Stomach (tissue), 9 donors: ENCODE results near the gene ZNF778. TPM values are rescaled to one million over a fixed set of nuclear protein-coding genes. Genes with fewer than 3 reads are reported as not detected.
"Not testable (repeated sequence)": the region's sequence is repeated elsewhere in the genome, so short reads cannot be mapped to it uniquely, and the experiment has no call there.

Experiments used
- DNase-seq, 2 donors: peaks; one replicate each; pipeline versions ENCODE4 v3.0.0 to v3.0.0-alpha.2; 2013 to 2019
- H3K27ac ChIP-seq, 5 donors: fragments of 200-600 bp in 4 of 5; sonication (generic) in 4 of 5; one replicate each; pipeline ENCODE4 v1.5.1; 2013 to 2019; ENCODE audit warnings: mild to moderate bottlenecking in 1 of 5, moderate library complexity in 1 of 5
- H3K27me3 ChIP-seq, 3 donors: fragments of 200-600 bp; sonication (generic); one replicate each; pipeline ENCODE4 v1.5.1; 2017 to 2019; ENCODE audit warnings: mixed run types in 1 of 3
- H3K36me3 ChIP-seq, 4 donors: fragments of 200-600 bp; sonication (generic); 1 replicate in 3 of 4; 2 replicates in 1 of 4; pipeline ENCODE4 v1.5.1; 2016 to 2019
- H3K4me1 ChIP-seq, 4 donors: fragments of 200-600 bp; sonication (generic); one replicate each; pipeline ENCODE4 v1.5.1; 2016 to 2019
- H3K4me3 ChIP-seq, 4 donors: fragments of 200-600 bp; sonication (generic) in 3 of 4; one replicate each; pipeline ENCODE4 v1.5.1; 2016 to 2019; ENCODE audit warnings: mild to moderate bottlenecking in 1 of 4
- H3K9me3 ChIP-seq, 4 donors: fragments of 200-600 bp; sonication (generic); one replicate each; pipeline ENCODE4 v1.5.1; 2016 to 2019
- EP300 ChIP-seq: sonication (generic); formaldehyde crosslinking; IDR thresholded peaks from one replicate; pipeline ENCODE4 v1.6.1; 2017; ENCODE audit warnings: antibody characterized with exemption
- POLR2A ChIP-seq, 4 donors: fragments of 450-650 bp; IDR thresholded peaks; one replicate each; pipeline ENCODE4 v1.6.1; 2016; ENCODE audit warnings: antibody characterized with exemption in 4 of 4, control low read depth in 2 of 4, mild to moderate bottlenecking in 1 of 4, moderate library complexity in 1 of 4
- POLR2AphosphoS5 ChIP-seq, 3 donors: sonication (generic); formaldehyde crosslinking; IDR thresholded peaks; one replicate each; pipeline ENCODE4 v1.6.1; 2016; ENCODE audit warnings: antibody characterized with exemption in 3 of 3
- WGBS, 5 donors: extraction: QIAGEN DNeasy Blood & Tissue Kit in 3 of 5; methylation state at CpG; one replicate each; pipeline versions ENCODE4 v1.1.5 to v1.1.7; 2013 to 2018; 5-methylcytosine and 5-hydroxymethylcytosine counted together
- intact Hi-C: fragments of 100-400 bp; cut with DNase I; formaldehyde crosslinking; loops from one replicate; pipeline ENCODE4 v1.15.1; 2023; ENCODE audit warnings: low total_unique reads
- polyA plus RNA-seq, 3 donors: library from polyadenylated mRNA; stranded (reverse); fragments of 200-250 nt; gene quantifications; one replicate each; pipeline ENCODE4 v1.2.3, GENCODE V29; 2013
- total RNA-seq, 5 donors: library from RNA; depleted of rRNA; stranded (reverse); fragments of >200 nt; gene quantifications; one replicate each; pipeline versions ENCODE4 v1.1.0 to v1.2.3, GENCODE V29; 2014 to 2016
- TF ChIP-seq, protein P1 (sequence below), 7 experiments: fragments of 450-650 bp in 4 of 7; fragments of 200-600 bp in 3 of 7; sonication (generic) in 3 of 7; IDR thresholded peaks; one replicate each; pipeline ENCODE4 v1.5.1; 2016 to 2019; ENCODE audit warnings: antibody characterized with exemption in 7 of 7, control low read depth in 2 of 7, mild to moderate bottlenecking in 1 of 7
- donor health status: healthy with polysubstance abuse.
- donor health status: Bipolar disorder and iron deficiency.
- donor health status: healthy.

ZNF778 gene
- total and polyA plus RNA-seq, 8 donors, result 1.2 to 11.7 (median 4.5) TPM

- Histone ChIP-seq H3K4me3 (no peak overlapping the region), H3K9me3 (peaks cover 0 to 15% (median 9%) of the 10 kb centered on the region in 4 donors), H3K36me3 (peaks cover 31 to 58% (median 56%) of the 10 kb centered on the region in 4 donors), H3K27ac (no peak overlapping the region), H3K27me3 (no peaks in the 10 kb centered on the region), H3K4me1 (peaks cover 0 to 10% (median 3%) of the 10 kb centered on the region in 4 donors)
- 90 to 95% (median 92%) methylated on average over 18 to 21 of the region's 21 CpGs for WGBS, 5 donors
- DNase-seq, result no peak
- TF ChIP-seq, protein P1, sequence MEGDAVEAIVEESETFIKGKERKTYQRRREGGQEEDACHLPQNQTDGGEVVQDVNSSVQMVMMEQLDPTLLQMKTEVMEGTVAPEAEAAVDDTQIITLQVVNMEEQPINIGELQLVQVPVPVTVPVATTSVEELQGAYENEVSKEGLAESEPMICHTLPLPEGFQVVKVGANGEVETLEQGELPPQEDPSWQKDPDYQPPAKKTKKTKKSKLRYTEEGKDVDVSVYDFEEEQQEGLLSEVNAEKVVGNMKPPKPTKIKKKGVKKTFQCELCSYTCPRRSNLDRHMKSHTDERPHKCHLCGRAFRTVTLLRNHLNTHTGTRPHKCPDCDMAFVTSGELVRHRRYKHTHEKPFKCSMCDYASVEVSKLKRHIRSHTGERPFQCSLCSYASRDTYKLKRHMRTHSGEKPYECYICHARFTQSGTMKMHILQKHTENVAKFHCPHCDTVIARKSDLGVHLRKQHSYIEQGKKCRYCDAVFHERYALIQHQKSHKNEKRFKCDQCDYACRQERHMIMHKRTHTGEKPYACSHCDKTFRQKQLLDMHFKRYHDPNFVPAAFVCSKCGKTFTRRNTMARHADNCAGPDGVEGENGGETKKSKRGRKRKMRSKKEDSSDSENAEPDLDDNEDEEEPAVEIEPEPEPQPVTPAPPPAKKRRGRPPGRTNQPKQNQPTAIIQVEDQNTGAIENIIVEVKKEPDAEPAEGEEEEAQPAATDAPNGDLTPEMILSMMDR (IDR thresholded peaks at IDR 0.05), result no peak
- intact Hi-C loops, result no loop called here
Observed at GRCh38 chr16:89265647-89266046, 48.1 kb downstream of the ZNF778 start.

DNA sequence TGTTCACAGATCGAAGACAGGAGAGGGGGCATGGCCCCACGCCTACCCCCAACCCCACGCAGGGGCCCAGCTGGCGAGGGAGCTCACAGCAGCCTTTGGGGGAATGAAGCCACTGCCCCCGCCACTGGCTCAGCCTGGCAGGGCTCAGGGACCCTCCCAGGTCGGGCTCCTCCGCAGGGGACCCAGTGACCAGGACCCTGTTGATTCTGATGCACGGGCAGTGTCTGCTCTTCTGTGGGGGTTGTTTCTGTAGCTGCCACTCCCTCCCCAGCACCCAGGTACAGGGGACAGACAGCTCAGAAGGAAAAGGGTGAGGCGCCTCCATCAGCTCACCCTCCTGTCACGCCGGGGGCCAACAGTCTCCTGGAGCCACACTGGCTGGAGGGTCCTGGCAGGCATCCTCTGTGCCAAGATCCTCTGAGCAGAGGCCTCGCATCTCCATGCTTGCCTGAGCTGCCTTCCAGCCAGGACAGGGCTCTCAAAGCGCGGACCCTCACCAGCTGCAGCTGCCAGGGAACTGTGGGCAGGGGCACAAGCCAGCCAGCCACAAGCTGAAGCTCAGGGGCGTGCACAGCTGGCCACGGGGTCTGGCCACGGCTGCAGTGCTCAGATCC lies 49.1 kb downstream of the ZNF778 start:
- H3K4me3 ChIP-seq, result no peak overlapping the region
- H3K27me3 ChIP-seq, result no peaks in the 10 kb centered on the region
- intact Hi-C loops, result no loop called here
- H3K4me1 ChIP-seq, result peaks cover 0 to 4% (median under 1%) of the 10 kb centered on the region in 4 donors
- no peak overlapping the region for H3K27ac ChIP-seq
- H3K36me3 ChIP-seq, result peaks cover 35 to 67% (median 66%) of the 10 kb centered on the region in 4 donors
- WGBS, 5 donors, result 90 to 96% (median 94%) methylated on average over 7 to 17 of the region's 17 CpGs
- TF ChIP-seq EP300, result no peak
- no peak for TF ChIP-seq POLR2AphosphoS5 (IDR thresholded peaks at IDR 0.05)
- TF ChIP-seq, protein P1 (IDR thresholded peaks at IDR 0.05), result no peak
- TF ChIP-seq POLR2A (IDR thresholded peaks at IDR 0.05), result no peak
- no peak for DNase-seq
- peaks cover 0 to 15% (median 9%) of the 10 kb centered on the region in 4 donors for H3K9me3 ChIP-seq

- WGBS, 5 donors, result 91 to 94% (median 92%) methylated on average over 10 to 13 of the region's 15 CpGs
- not testable (repeated sequence) for H3K27ac ChIP-seq
- H3K36me3 ChIP-seq, result peaks cover 35 to 78% (median 77%) of the 10 kb centered on the region in 4 donors
Observed at GRCh38 chr16:89267746-89268145, 50.2 kb downstream of the ZNF778 start.

DNA sequence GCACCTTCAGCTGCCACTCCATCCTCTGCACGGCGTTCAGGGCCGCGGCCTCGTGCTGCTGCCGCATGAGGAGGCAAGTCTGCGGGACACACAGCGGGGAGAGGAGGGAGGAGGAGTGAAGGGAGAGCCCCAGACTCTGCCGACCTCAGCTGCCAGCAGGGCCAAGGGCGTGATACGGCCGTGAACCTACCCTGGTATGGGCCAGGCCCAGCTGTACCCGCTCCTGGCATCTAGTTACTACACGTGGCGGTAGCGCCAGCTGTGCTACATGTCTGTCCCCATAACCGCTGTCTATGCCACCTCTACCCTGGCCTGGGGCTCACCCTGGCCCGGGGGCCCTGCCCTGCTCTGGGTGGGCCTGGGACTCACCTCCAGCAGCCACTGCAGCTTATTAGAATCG lies 51.1 kb downstream of the ZNF778 start:
- intact Hi-C loops, result no loop called here
- no peak for DNase-seq
- Histone ChIP-seq H3K27me3 (no peaks in the 10 kb centered on the region), H3K36me3 (peaks cover 43 to 87% (median 86%) of the 10 kb centered on the region in 4 donors), H3K4me3 (no peak overlapping the region), H3K9me3 (no peaks in the 10 kb centered on the region), H3K27ac (peak overlapping the region in 2 of 5 donors; percentile 14 to 34), H3K4me1 (no peaks in the 10 kb centered on the region)
- TF ChIP-seq, protein P1 (IDR thresholded peaks at IDR 0.05), result no peak
- no peak for TF ChIP-seq POLR2A (IDR thresholded peaks at IDR 0.05)
- WGBS, 5 donors, result 91 to 96% (median 94%) methylated on average over 3 to 19 of the region's 19 CpGs

More at GRCh38 chr16:89267746-89268145, 50.2 kb downstream of the ZNF778 start:
- intact Hi-C loops, DNase-seq, H3K4me3 ChIP-seq, H3K27me3 ChIP-seq, H3K4me1 ChIP-seq, H3K9me3 ChIP-seq: not testable (repeated sequence)

DNA sequence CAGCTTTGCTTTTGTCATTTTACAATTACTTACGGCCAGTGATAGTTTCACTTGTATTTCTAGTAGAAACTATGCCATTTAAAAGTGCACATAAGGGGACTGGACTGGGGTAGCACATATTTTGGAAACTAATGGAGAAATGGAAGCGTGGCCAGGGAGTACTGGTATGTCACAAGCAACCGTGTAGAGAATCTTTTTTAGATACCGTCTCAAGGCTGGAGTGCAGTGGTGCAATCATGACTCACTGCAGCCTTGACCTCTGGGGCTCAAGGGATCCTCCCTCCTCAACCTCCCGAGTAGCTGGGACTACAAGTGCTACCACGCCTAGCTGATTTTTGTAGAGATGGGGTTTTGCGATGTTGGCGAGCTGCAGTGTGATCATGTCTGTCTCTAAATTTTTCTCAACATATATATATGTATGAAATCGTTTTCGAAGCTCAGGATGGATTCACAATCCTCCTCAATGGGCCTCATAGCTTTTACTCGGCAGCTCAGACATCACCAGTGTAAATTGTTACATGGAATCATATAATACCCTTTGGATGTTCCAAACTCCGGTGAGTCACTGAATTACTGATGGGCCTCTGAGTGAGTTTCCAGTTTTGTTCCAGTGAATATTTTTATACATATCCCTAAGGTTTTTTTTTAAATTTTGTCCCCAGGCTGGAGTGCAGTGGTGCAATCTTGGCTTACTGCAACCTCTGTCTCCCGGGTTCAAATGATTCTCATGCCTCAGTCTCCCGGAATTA lies 51.7 kb downstream of the ZNF778 start:
- Histone ChIP-seq H3K27me3 (no peaks in the 10 kb centered on the region), H3K4me3 (no peak overlapping the region), H3K4me1 (no peaks in the 10 kb centered on the region), H3K27ac (peak overlapping the region in 2 of 5 donors; percentile 14 to 34), H3K9me3 (no peaks in the 10 kb centered on the region), H3K36me3 (peaks cover 49 to 93% (median 91%) of the 10 kb centered on the region in 4 donors)
- intact Hi-C loops, result no loop called here
- no peak for DNase-seq
- TF ChIP-seq, protein P1 (IDR thresholded peaks at IDR 0.05), result no peak
- TF ChIP-seq EP300 (no peak), POLR2A (IDR thresholded peaks at IDR 0.05) (no peak), POLR2AphosphoS5 (IDR thresholded peaks at IDR 0.05) (no peak)
- 82 to 90% (median 88%) methylated on average over 14 of the region's 14 CpGs for WGBS, 5 donors
